HuH-7.5 (cell line): ENCODE measurements around the gene ADAMTSL2.
A peak's percentile ranks its signal among the peaks of the same experiment; 100 is the strongest.

Source experiments
- DNase-seq: peaks from one replicate; pipeline ENCODE4 v3.0.0; 2011; ENCODE audit warnings: low spot score

ADAMTSL2 gene

DNA sequence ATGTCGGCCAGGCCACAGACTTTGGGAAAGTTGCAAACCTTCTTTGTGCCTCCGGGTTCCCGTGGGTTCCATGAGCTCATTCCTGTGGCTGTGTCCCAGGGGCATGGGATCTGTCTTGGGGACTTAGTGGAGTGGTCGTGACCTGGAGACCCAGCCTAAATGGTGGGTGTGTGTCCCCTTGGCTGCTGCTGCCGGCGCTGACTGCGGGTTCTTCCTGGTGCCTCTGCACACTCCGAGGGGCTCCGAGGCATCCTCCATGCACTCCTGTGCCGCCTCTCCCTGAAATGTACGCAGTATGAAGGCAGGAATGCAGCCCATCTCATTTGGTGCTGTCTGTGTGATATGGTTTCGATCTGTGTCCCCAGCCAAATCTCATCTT, 34.6 kb upstream of the ADAMTSL2 start:
- DNase-seq: no peak

DNA sequence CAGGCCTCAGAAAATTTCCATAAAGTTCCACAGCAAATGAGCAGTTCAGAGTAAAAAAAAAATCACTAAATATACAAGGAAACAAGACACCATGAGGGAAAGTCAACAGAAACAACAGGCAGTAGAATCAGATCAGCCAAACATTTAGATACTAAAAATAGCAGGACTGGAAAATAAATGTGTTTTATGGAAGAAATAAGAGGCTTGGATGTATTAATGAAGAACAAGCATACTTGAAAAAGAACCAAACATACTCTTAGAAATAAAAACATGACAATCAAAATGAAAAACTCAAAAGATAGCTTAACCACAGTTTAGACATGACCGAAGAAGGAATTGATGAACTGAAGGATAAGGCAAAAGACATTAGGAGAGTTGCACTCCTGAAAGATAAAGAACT, 32.4 kb upstream of the ADAMTSL2 start:
- DNase-seq: no peak

DNA sequence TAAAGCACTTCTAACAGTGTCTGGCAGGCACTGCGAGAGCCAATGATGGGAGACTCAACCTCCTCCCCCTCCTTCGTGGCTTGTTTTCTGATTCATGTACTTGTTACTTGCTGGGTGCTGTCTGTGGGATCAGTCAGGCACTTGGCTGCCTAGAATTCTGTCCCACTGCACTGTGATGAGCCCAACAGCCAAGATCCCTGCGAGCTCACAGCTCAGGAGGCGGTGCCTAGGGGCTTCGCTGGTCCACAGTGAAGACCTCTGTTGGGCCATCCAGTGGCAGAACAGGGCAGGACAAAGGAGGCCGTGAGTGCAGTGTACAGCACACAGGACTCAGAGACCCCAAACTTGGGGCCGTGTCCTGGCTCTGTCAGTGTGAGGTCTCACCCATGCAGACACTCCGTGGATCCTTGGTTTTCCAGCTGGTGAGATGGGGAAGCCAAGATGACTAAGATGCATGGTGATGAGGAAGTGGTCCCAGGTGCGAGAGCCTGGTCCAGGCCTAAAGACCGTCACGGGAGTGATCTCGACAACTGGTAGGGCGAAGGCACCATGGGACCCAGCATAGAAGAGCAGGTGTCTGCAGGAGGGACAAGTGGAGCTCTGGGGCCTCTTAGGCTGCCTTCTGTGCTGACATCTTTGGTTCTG, 29.2 kb upstream of the ADAMTSL2 start:
- DNase-seq: no peak

DNA sequence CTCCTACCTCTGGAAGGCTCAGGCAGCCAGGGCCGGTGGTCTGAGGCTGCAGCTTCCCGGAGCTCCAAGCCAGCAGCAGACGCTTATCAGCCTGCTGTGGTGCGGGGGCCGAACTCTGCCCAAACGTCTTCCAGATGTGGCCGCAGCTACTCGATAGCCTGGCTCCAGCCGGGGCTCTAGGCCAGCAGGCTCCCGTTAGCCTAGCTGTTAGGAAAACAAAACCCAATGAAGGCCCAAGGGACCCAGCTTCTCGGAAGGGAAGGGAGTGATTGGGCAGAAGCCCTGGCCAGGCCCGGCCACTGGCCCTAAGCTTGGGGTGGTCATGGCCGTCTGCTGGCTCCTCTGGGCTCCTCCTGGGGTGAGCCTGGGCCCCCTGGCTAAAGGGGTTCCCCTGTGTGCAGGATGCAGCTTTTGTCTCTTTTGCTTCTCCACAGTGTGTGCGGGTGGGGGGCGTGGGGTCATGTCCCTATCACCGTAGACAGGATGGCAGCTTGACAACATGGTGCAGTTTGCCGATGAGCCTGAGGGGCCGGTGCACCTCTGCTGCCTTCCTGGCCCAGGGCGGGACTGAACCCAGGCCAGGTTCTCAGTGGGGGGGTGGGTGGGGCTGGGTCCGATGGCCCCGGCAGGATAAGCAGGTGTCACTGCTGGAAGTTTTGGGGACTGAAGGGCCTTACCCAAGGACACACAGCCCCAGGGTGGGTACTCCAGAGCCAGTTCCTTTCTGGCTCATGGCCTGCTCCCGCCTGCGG, 28.4 kb upstream of the ADAMTSL2 start:
- no peak for DNase-seq

DNA sequence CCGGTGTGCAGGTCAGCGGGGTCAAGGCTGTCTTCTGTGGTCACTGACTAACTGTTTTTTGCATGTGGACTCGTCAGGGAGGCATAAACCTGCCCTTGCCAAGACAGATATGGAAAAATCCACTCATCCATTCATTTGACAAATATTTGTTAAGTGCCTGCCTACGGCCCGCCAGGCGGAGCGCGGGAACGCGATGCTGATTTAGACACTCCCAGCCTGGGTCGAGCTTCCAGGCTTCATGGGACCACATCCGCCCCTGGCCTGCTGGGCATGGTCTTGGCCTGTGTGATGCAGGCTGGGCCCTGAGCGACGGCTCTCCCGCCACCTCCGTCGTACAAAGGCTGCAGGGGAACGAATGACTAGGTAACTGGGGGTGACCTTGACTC, 27.9 kb upstream of the ADAMTSL2 start:
- peak; percentile 69 for DNase-seq

DNA sequence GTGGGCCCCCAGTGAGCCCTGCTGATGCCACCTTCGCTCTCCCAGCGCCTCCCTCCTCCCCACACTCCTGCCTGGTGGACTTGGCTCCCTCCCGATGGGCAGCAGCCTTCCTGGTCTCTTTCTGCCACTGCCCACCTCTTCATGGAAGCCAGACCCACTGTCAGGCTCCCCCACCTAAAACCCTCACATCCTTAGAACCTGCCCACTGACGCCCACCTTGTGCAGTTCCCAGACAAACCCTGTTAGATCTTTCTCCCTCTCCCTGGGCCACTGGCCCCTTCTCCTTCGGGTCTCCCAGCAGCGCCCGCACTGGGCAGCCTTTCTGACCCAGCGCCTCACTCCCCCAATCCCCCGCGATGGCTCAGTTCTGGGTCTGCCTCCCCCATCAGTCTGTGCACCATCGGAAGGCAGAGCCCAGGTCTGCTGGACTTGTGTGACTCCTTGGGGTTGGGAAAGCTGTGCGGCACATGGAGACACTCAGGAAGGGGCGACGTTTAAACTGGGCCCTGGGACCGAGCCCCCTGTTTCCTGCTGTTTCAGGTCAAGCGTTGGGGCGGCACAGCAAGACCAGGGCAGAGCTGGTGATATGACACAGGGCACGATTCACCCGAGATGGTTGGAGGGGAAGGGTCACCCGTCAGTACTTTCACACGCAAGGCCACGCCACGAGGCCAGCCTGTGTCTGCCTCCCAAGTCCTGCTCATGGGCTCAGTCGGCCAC, 27.1 kb upstream of the ADAMTSL2 start:
- no peak for DNase-seq

DNA sequence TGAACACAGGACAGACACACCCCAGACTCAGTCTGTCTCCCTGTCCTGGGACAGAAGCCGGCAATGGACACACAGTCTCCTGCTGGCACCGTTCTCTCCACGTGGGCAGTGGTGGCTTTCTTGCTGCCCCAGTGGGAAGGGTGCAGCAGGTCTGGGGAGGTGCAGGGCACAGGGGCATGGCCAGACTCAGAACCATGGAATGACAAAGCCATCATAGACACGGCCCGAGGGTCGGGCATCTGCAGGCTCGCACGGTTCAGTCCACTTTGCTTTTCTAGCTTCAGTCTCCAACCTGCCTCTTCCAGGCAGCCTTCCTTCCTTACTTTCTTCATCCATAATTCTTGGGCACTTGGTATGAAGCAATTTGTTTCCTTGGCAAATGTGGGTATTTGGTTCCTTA, 26.5 kb upstream of the ADAMTSL2 start:
- no peak for DNase-seq

DNA sequence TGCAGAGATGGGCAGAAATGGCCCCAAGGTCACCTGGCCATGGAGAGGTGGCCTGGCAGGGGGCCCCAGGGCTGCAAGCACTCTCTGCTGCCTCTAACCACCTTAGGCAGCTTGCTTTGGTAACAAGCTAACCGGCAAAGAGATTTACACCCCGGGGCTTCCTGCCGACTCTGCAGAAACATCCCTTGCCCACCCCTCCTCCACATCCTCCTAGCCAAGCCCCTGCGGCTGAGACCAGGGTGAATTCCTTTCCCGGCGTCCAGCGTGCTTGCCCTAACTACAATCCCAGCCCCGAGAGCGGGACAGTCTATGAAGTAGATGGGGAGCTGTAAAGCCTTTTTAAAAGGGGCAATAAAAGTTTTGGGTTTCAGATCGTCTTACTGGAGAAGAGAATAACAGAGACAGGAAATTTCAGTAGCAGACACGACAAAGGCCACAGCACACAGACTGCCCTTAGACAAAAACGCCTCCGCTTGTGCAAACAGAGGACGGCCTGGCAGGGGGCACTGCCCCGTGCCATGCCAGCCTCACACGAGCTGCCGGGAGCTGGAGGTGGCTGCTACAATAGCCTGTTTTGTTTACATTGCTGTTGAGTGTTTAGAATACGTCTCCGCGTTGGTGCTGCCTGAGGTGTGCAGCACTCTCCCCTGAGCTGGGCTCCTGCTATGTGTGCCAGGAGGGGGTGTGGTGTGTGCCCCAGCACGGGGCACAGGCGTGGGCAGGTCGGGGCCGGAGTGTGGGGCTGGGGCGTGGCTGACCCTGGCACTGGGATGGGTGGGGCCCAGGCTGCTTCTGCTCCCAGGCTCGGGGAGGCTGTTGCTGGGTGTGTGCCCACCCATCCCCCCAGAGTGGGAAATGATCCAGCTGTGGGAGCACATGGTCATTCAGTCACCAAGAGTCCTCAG, 25.1 kb upstream of the ADAMTSL2 start:
- no peak for DNase-seq

DNA sequence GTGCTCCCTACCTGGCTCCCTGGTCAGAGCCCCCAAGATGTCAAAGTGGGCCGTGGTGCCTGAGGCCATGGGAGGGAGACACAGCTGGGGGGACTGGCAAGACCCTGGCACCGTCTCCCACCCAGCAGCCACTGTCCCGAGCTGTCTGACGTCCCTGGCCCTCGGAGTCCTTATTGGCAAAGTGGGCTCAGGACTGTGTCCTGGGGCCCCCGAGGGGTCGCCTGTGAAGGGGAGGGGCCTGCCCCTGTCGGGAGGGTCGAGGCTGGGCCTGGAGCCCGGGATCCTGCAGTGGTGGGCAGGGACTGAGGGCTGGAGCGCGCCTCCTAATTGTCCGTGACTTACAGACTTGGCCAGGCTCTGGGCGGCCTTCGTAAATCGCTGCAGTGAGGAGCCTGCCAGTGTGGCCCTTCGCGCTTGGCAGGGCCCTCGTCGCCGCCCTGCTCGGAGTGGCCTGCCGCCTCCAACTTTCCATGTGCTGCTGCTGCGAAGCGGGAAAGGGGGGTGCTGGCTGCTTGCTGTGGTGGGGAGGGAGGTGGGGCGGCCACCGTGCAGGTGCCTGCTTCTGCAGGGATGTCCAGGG, 23.5 kb upstream of the ADAMTSL2 start:
- DNase-seq: no peak

DNA sequence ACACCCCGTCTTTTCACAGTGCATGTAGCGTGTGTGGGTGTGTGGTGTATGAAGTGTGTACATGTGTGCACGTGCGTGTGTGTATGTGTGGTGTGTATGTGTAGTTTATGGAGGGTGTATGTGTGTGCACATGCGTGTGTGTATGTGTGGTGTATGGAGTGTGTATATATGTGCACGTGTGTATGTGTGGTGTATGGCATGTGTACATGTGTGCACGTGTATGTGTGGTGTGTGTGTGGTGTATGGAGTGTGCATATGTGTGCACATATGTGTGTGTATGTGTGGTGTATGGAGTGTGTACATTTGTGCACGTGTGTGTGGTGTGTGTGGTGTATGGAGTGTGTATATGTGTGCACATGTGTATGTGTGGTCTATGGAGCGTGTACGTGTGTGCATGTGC, 22.9 kb upstream of the ADAMTSL2 start:
- DNase-seq: no peak

DNA sequence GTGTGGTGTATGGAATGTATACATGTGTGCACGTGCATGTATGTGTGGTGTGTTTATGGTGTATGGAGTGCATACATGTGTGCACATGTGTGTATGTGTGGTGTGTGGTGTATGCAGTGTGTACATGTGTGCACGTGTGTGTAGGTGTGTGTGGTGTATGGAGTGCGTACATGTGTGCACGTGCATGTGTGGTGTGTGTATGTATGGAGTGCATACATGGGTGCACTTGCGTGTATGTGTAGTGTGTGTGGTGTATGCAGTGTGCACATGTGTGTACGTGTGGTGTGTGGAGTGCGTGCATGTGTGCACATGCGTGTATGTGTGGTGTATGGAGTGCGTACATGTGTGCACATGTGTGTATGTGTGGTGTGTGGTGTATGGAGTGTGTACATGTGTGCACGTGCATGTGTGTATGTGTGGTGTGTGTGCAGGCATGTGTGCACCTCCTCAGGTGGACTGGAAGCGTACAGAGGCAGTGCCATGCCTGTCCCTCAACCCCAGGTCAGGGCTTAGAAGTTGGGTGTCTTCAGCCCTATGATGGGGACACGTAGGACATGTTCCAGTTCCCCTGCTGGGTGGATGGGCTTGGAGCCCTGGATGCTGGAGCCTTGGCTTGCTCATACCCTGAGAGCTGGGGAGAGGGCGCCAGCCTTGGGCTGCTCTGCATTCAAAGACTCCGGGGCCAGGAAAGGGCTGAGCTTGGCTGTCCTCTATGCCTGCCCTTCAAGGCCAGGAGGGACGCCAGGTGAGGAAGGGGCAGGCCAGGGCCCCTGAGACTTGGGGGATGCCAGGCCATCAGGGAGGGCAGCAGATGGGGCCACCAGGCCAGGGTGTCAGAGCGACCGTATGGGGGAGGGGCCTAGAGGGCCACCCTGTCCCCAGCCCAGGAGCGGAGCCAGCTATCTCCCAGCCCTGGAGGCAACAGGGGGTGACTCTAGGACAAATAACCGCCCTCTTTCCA, 22.0 kb upstream of the ADAMTSL2 start:
- DNase-seq: no peak

DNA sequence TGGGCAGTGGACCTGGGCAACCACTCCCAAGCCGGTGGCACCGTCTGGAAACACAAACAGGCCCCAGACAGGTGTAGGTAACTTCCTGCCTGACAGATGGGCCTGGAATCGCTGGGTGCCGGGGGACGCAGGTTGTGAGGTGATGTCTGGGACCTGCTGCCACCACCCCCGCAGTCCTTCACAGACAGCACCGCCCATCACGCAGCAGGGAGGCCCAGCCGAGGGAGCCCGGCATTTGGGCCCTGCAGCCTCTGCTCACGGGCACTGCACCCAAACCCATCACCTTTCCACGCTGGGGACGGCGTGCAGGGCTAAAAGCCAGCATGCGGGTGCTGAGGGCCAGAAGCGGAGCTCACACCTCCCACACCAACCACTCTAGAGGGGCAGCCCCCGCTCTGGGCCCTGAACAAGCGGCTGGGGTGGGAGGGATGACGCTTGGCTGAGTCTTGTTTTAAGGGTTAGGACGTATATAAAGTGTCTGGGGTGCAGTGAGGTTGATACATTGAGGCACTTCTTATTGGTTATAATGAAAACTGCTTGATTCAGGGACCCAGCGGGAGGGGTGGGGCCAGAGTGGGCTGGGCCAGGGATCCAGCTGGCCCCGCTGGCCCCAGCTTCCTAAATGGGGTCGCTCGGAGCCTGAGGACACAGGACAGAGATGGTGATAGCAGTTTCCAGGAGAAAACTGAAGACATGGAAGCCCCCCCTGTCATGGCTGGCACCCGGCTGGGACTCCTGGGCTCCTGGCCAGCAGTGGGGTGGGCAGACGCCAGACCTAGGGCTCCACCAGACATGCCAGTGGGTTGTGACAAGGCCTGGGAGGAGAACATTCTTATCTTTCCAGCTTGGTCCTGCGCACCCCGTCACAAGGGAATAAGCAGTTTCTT, 21.0 kb upstream of the ADAMTSL2 start:
- DNase-seq: no peak

DNA sequence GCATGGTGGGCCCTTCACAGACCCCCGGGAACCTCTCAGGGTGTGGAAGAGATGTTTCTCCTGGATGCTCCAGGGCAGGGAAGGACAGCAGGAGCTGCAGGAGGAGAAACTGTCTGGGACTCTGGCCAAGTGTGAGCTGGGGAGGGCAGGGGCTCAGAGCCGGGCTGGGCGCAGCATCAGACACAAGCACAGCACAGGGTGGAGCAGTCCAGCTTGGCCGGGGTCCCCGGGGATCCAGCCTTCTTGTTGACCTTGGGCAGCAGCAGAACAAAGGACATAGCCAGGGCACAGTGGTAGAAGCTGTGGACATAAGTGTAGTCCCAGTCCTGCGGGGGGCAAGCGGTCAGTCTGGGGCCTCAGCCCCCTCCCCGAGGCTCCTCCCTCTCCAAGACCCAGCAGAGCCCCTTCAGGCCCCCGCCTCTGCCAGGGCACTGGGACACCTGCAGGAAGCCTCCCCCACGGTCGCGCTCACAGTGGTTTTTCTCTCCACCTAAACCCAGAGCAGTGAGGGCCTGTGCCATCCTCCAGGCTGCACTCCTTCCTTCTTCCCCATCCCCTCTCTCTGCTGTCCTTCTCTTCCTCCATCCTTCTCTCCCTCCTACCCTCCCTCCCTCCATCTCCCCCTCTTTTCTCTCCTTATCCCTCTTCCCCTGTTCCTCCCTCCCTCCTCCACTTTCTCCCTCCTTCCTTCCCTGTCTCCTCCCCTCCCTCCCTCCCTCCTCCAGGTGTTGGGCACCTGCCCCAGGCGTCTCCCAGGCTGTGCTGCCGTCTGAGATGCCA, 19.9 kb upstream of the ADAMTSL2 start:
- DNase-seq: no peak

DNA sequence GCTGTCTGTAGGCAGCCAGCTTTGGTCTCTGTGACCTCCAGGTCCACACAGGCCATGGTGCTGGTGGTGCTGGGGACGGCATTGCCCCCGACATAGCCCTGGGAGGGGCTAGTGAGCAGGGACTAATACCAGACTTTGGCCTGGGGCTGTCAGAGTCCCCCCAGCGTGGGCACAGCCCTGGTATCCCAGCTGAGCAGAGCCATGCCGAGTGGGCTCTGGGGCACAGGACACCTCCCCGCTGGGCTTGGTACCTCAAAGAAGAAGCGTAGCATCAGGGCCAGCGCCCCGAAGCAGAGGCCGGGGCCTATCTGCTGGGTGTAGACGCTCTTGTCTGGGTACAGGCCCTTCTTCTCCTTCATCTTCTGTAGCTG, 19.3 kb upstream of the ADAMTSL2 start:
- DNase-seq: no peak

DNA sequence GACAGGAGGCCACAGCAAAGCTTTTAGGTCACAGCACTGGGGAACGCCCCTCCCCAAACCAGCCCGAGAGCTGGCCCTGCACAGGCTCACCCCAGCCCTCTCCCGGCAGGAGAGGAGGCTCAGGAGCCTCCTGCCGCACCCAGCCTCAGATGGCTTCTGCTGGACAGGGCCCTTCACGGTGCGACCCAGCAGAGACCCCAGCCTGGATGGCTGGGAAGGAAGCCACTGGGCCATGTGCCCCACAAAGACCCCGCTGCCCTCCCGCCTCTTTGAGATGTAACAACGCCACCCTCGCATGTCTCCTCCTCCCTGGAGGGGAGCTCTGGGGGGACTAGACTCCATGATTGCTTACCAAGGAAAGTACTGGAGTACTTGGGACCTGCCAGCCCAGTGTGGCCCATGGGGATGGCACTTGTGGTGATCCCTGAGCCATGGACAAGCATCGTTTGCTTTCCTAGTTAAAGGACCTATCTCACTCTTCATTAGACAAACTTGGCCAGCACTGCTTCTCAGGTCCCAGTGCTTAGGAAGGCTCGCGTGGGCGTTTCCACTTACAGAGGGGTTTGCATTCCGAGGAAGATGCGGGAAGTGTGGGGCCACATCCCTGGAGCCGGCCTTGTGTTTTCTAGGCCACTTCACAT, 18.8 kb upstream of the ADAMTSL2 start:
- DNase-seq: no peak

DNA sequence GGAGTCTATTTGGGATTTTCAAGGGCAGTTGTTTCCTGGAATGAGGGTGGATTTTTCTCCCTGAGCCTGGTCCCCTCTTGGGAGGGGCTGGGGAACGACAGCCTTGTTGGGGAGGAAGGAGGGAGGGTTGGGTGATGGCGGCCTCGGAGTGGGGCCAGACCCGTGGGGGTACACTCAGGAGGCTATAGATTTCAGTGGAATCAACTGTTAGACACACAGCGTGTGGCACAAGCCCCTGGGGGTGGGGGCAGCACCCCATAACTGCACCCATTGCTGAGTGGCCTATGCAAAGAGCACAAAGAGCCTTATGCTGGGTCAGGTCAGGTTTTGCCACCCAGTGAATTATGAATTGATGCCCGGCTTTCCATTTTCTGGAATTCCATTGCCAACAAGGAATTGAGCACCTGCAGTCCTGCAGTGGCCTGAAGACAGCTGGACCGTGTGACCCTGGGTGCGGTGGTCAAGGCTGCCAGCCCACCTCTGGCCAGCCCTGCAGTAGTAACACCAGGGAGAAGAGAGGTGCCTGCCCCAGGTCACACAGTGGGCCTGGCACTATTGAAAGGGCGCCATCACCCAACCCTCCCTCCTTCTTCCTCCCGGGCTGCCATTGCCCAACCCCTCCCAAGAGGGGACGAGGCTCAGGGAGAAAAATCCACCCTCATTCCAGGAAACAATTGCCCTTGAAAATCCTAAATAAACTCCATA, 18.1 kb upstream of the ADAMTSL2 start:
- DNase-seq: no peak

DNA sequence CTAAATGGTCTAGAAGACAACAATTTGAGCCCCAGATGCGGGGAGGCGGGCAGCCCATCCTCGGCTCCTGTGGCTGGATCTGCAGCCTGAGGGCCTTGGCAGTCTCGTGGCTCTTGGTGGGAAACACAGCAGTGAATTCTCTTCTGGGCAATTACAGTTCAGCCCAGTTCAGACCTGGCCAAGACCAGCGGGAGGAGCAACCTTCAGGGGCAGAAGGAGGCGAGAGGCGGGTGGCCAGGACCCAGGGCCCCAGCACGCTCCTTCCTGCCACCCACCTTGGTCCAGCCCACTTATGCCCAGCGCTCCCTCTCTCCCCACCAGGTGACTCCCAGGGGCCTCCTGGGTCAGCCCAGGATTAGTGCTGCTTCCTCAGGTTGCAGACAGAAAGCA, 17.5 kb upstream of the ADAMTSL2 start:
- DNase-seq: no peak

DNA sequence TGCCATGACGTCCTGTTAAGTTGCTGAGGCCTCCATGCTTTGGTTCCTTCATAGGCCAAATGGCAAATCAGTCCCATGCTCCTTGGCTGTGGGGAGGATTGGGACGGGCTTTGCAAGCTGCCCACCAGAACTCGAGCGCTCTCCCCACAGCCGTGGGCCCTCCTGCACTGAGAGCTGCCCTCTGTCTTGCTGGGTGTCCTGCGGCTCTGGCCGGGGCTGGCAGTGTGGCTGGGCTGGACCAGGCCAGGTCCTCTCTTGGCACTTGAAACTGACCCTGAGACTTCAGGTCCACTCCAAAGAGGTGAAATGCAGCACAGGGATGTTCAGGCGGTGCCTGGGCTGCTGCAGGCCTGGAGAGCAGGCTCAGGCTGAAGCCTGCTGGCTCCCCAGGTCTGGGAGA, 16.8 kb upstream of the ADAMTSL2 start:
- DNase-seq: no peak
